Testis (tissue), 2 donors: Measurements from ENCODE around the gene KLHL22.

Experiments
- CTCF ChIP-seq, 3 experiments: fragments of 450-650 bp in 2 of 3; fragments of 200-600 bp in 1 of 3; sonication (generic) in 1 of 3; IDR thresholded peaks; one replicate each; pipeline ENCODE4 v1.5.1; 2016 to 2019; ENCODE audit warnings: antibody characterized with exemption in 3 of 3, mild to moderate bottlenecking in 2 of 3, moderate library complexity in 1 of 3
- POLR2A ChIP-seq: fragments of 450-650 bp; IDR thresholded peaks from one replicate; pipeline ENCODE4 v1.6.1; 2017; ENCODE audit warnings: antibody characterized with exemption, mild to moderate bottlenecking, moderate library complexity

DNA sequence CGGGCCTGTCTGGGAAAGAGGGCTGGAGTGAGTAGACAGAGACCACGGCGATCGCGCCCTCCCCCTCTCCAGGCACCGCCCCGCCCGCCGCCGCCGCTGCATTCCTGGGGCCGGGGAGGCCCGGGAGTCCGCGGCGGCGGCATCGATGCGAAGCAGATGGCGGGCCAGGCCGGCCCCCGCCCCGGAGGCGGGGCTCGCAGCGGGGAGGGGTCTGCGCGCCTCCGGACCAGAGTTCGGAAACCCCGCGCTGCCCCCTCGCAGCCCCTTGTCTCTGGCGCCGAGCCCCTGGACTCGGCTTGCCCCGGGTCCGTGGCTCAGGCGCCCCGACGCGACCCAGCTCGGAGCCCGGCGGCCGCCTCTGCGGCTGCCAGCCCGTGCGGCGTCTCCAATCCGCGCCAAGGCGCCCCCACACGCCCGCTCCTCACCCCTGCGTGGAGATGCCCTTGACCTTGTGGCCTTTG is 59.3 kb downstream of the KLHL22 start:
- TF ChIP-seq POLR2A = no peak
- TF ChIP-seq CTCF (IDR thresholded peaks at IDR 0.05) = no peak
